CD4-positive, alpha-beta T cell treated with Interleukin-12 subunit alpha and Interleukin-12 subunit beta, for 1 hour (primary cell): ENCODE results near the gene TRPM6.

Experiments
- DNase-seq: peaks from one replicate; pipeline ENCODE4 v3.0.0-alpha.2; 2020

TRPM6 gene

DNA sequence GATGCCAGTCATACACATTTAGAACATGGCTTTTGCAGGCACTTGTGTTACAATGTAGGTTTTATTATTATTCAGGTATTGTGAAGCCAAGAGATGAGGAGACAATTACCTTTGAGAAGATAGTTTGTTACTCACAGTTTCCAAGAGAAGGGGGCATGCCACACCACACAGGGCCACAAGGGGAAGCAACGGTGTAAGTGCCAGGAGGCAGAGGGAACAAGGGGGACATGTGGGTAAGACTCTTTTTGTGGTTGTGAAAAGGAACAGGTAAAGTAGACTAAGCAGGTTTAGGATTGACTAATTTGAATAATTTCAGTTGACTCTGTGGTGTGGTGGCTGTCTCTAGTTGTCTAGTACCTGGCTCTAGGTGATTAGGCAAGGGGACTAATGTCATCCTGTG is 191.2 kb downstream of the TRPM6 start:
- no peak for DNase-seq

DNA sequence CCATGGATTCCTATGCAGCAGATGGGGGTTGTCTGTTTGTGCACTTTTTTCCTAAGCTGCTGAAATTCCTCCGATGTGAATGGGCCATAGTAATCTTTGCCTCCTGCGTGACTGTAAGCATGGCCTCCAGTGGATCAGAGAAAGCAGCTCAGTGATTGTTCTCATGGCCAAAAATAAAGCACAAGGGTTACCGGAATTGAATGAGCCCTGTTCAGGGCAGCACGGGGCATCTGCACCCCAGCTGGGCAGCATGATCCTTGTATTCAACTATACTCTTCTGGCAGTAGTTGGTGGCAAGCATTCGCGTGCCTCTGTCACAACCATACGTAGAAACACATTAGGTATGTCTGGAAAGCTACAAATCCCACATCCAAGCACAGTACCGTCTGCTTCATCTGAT is 196.7 kb downstream of the TRPM6 start:
- DNase-seq = no peak

DNA sequence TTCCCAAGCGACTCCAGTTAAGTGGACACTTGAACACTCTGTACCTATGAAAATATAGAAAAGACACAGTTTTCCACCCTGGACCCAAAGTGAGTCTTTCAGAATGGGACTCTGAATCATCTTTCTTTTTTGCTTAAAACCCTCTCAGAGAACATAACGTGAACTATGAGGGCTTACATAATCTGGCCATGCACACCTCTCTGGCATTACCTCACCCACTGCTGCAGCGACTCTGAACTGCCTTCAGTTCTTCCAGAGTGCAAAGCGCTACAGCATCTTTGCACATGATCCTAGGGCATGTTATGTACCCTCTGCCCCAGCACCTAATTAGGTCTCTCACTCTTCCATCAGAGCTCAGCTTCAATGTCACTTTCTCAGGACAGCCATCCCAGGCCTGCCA is 204.4 kb downstream of the TRPM6 start:
- DNase-seq = no peak

DNA sequence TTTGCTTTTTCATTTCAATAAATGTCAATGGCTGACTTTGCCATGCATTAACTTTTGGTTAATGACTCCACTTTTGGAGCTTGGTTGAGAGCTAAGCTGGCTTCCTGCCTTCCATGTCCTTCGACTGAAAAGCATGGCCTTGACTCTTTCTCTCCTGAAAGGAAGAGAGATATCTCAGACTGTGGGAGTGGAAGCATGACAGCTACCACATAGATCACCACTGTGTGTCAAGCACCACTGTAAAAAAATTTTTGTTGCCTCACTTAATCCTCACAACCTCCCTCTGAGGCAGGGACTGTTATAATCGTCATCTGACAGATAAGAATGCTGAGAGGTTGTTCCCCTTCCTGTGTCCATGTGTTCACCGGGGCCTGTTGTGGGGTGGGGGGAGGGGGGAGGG is 205.8 kb downstream of the TRPM6 start:
- DNase-seq = no peak

DNA sequence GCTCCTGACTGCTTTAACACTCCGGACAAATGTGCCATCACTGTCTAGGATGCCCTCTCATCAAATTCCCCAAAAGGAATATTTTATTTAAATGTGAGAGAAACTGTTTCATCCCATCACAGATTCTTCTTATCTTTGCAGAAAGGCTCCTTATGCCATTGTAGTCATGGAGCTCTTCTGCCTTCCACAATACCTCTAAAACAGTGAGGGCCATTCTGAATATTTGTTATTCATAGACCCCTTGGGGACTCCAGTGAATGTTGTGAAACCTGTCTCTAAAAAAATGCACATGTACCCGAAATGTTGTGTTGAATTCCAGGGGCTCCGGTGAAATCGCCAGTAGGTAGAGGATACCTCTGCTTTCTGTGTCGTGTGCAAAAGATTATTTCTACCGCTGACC is 213.6 kb downstream of the TRPM6 start:
- no peak for DNase-seq
